Fibroblast of lung (primary cell): ENCODE data around the gene OR52L1. TPM values are rescaled to one million over a fixed set of nuclear protein-coding genes. Genes with fewer than 3 reads are reported as not detected.

Experiments
- DNase-seq, 2 donors: peaks; one replicate each; pipeline versions ENCODE4 v3.0.0 to v3.0.0-alpha.2; 2010; ENCODE audit warnings: low read depth in 2 of 2
- H2AFZ ChIP-seq: 2 replicates; pipeline ENCODE4 v1.5.1; 2012; ENCODE audit warnings: low read length, control low read depth, inconsistent platforms
- H3K27ac ChIP-seq: 2 replicates; pipeline ENCODE4 v1.5.1; 2011; ENCODE audit warnings: low read length, control low read depth; ENCODE audit not compliant: insufficient read depth
- H3K27me3 ChIP-seq: 2 replicates; pipeline ENCODE4 v1.5.1; 2011; ENCODE audit warnings: mild to moderate bottlenecking, low read length; ENCODE audit not compliant: control insufficient read depth, insufficient read depth
- H3K36me3 ChIP-seq: 2 replicates; pipeline ENCODE4 v1.5.1; 2011; ENCODE audit warnings: low read length; ENCODE audit not compliant: control insufficient read depth, insufficient read depth
- H3K4me1 ChIP-seq: 2 replicates; pipeline ENCODE4 v1.5.1; 2011; ENCODE audit warnings: low read length; ENCODE audit not compliant: control insufficient read depth, insufficient read depth; ENCODE audit errors: extremely low read depth
- H3K4me2 ChIP-seq: 2 replicates; pipeline ENCODE4 v1.5.1; 2011; ENCODE audit warnings: low read length, control low read depth; ENCODE audit not compliant: insufficient read depth; ENCODE audit errors: extremely low read depth
- H3K4me3 ChIP-seq, 4 experiments: fragments of 200-600 bp in 1 of 4; sonication (generic) in 1 of 4; replicated peaks in 1 of 4; 2 replicates each; pipeline ENCODE4 v1.5.1; 2011 to 2016; ENCODE audit warnings: low read length in 4 of 4, low read depth in 3 of 4, mild to moderate bottlenecking in 3 of 4, control low read depth in 2 of 4, inconsistent platforms in 1 of 4, mixed read lengths in 1 of 4; ENCODE audit not compliant: insufficient read depth in 1 of 4; ENCODE audit errors: control extremely low read depth in 1 of 4
- H3K79me2 ChIP-seq: 2 replicates; pipeline ENCODE4 v1.5.1; 2012; ENCODE audit warnings: mild to moderate bottlenecking, low read length, inconsistent platforms; ENCODE audit not compliant: control insufficient read depth, insufficient read depth
- H3K9ac ChIP-seq: 2 replicates; pipeline ENCODE4 v1.5.1; 2011; ENCODE audit warnings: mild to moderate bottlenecking, low read length, control low read depth; ENCODE audit not compliant: insufficient read depth
- H3K9me3 ChIP-seq: 2 replicates; pipeline ENCODE4 v1.5.1; 2012; ENCODE audit warnings: low read depth, low read length; ENCODE audit not compliant: control insufficient read depth, insufficient read depth
- H4K20me1 ChIP-seq: 2 replicates; pipeline ENCODE4 v1.5.1; 2011; ENCODE audit warnings: low read length; ENCODE audit not compliant: control insufficient read depth, insufficient read depth; ENCODE audit errors: extremely low read depth
- CTCF ChIP-seq, 2 donors: IDR thresholded peaks in 1 of 2; conservative IDR thresholded peaks in 1 of 2; 1 replicate in 1 of 2; 2 replicates in 1 of 2; pipeline ENCODE4 v1.5.1; 2011 to 2012; ENCODE audit warnings: low read length in 2 of 2, control low read depth in 1 of 2, inconsistent platforms in 1 of 2, low read depth in 1 of 2, mild to moderate bottlenecking in 1 of 2
- EZH2 ChIP-seq: IDR thresholded peaks from 2 replicates; pipeline ENCODE4 v1.5.1; 2012; ENCODE audit warnings: low read length, control low read depth, mild to moderate bottlenecking; ENCODE audit errors: missing control alignments
- polyA plus RNA-seq, 2 donors: library from polyadenylated mRNA; depleted of rRNA in 1 of 2; stranded (reverse) in 1 of 2; unstranded in 1 of 2; fragments of >200 nt; gene quantifications; 2 replicates each; pipeline ENCODE4 v1.2.1, GENCODE V29; 2011 to 2012; ENCODE audit warnings: missing spikeins in 1 of 2
- total RNA-seq: library from RNA; depleted of rRNA; stranded (reverse); fragments of >200 nt; gene quantifications from 2 replicates; pipeline ENCODE4 v1.2.1, GENCODE V29; 2014

OR52L1 gene
- total and polyA plus RNA-seq, 2 donors (not counting 1 experiment from before 2014, with no cell fraction given) = not detected

DNA sequence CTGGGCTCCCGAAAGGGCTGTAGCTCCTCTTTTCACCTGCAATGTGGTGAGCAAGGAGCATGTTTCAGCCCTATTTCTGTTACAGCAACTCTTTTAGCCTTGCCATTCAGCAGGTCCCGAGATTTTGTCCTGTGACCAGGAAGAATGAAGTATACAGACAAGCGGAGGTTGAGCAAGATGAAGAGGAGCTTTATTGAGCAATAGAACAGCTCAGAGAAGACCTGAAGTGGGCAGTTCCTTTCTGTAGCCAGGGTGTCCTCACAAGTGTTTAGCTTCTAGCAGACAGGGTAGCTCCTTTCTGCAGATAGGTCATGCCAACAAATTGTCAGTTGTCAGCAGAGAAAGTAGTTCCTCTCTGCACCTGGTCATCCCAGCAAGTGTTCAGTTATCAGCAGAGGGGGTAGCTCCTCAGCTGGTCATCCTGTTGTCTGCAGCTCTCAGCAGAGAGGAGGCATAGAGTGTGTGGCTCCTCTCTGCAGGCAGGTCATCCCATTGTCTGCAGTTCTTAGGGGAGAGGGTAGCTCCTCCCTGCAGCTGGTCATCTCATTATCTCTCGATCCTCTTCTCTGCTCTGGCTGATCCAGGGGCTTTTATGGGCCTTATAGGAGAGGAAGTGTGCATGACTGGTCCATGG, 25.4 kb upstream of the OR52L1 start:
- no peaks in the 10 kb centered on the region for H4K20me1 ChIP-seq
- no peak overlapping the region for H3K4me3 ChIP-seq
- no peak overlapping the region for H3K9ac ChIP-seq
- H3K27me3 ChIP-seq = no peaks in the 10 kb centered on the region
- H3K79me2 ChIP-seq = no peaks in the 10 kb centered on the region
- no peaks in the 10 kb centered on the region for H3K36me3 ChIP-seq
- no peaks in the 10 kb centered on the region for H3K4me1 ChIP-seq
- no peak for TF ChIP-seq EZH2
- TF ChIP-seq CTCF (conservative IDR thresholded peaks at IDR 0.05 in 1 of 2, IDR thresholded peaks at IDR 0.05 in 1 of 2; ENCODE audit: low read depth in 1 of 2, low read length in 2 of 2) = no peak
- no peak for DNase-seq
- H3K4me2 ChIP-seq = no peak overlapping the region
- no peaks in the 10 kb centered on the region for H3K9me3 ChIP-seq
- H3K27ac ChIP-seq = no peak overlapping the region
- no peak overlapping the region for H2AFZ ChIP-seq

- TF ChIP-seq EZH2 = no peak
- no peak for TF ChIP-seq CTCF (conservative IDR thresholded peaks at IDR 0.05 in 1 of 2, IDR thresholded peaks at IDR 0.05 in 1 of 2; ENCODE audit: low read depth in 1 of 2, low read length in 2 of 2)
- no peak for DNase-seq
- Histone ChIP-seq H3K27ac (no peak within 1 kb of the TSS), H3K4me1 (no peaks in the 10 kb centered on the region), H3K9ac (no peak within 1 kb of the TSS), H3K27me3 (no peaks in the 10 kb centered on the region), H4K20me1 (no peaks in the 10 kb centered on the region), H3K9me3 (no peaks in the 10 kb centered on the region), H2AFZ (no peak within 1 kb of the TSS), H3K79me2 (no peaks in the 10 kb centered on the region), H3K36me3 (no peaks in the 10 kb centered on the region), H3K4me2 (no peak within 1 kb of the TSS), H3K4me3 (no peak within 1 kb of the TSS)
Observed at GRCh38 chr11:6006846-6007245, 20.1 kb upstream of the OR52L1 start, which contains the start of gene OR56A4. Gene OR56A4 (minus strand): TSS chr11:6006946. CDS start chr11:6002992, 3,954 bp downstream.

- no peak overlapping the region for H3K9ac ChIP-seq
- H3K9me3 ChIP-seq = no peaks in the 10 kb centered on the region
- no peaks in the 10 kb centered on the region for H3K36me3 ChIP-seq
- H3K4me3 ChIP-seq = no peak overlapping the region
- no peak overlapping the region for H3K27ac ChIP-seq
- no peak for DNase-seq
- no peaks in the 10 kb centered on the region for H3K79me2 ChIP-seq
- H4K20me1 ChIP-seq = no peaks in the 10 kb centered on the region
- TF ChIP-seq EZH2 (no peak), CTCF (conservative IDR thresholded peaks at IDR 0.05 in 1 of 2, IDR thresholded peaks at IDR 0.05 in 1 of 2; ENCODE audit: low read depth in 1 of 2, low read length in 2 of 2) (no peak)
- no peak overlapping the region for H2AFZ ChIP-seq
- no peaks in the 10 kb centered on the region for H3K27me3 ChIP-seq
- no peak overlapping the region for H3K4me2 ChIP-seq
- no peaks in the 10 kb centered on the region for H3K4me1 ChIP-seq
Observed at GRCh38 chr11:6006395-6006794, 19.6 kb upstream of the OR52L1 start.
